Measurements from ENCODE around the gene CD9.
"Not testable (repeated sequence)": the region's sequence is repeated elsewhere in the genome, so short reads cannot be mapped to it uniquely, and the experiment has no call there.

Gene CD9

DNA sequence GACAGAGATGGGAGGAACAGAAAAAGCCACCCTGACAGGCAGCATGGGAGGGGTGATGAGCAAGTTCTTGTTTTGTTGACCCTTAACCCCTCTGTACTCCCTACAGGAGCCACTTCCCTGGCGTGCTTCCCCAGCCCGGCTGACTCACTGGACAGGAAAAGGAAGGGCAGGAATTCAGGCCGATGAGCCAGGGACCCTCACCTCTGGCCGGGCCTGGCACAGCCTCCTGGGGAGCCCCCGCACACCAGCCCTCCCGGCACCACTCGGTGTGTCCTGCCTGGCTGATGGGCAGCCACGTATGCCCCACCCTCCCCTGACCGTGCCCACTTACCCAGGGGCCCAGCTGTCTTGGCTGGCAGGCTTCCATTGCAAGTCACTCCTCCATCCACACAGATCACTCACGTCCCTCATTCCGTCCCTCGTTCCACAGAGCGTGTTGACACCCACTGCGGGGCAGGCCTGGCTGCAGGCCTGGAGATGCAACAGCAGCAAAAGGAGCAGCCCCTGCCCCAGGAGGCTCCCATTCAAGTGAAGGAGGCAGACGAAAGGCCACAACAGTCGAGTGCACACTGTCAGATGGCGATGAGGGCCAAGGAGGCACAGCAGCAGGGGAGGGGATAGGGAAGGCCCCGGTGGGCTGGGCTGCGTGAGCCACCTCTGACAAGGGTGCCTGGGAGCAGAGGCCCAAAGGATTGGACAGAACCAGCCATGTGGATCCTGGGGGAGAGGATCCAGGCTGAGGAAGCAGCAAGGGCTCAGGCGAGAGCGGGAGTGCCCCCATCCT is 19.7 kb upstream of the CD9 start:
- DNase-seq = peak; percentile 64

DNA sequence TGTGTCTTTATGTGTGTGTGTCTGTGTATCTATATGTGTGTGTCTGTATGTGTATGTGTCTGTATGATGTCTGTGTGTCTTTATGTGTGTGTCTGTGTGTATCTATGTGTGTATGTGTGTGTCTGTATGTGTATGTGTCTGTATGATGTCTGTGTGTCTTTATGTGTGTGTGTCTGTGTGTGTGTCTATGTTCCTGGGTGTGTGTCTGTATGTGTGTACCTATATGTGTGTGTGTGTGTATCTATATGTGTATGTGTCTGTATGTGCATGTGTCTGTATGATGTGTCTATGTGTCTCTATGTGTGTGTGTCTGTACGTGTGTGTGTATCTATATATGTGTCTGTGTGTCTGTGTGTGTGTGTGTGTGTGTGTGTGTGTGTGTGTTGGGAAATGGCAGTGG is 19.0 kb upstream of the CD9 start:
- DNase-seq = no peak

DNA sequence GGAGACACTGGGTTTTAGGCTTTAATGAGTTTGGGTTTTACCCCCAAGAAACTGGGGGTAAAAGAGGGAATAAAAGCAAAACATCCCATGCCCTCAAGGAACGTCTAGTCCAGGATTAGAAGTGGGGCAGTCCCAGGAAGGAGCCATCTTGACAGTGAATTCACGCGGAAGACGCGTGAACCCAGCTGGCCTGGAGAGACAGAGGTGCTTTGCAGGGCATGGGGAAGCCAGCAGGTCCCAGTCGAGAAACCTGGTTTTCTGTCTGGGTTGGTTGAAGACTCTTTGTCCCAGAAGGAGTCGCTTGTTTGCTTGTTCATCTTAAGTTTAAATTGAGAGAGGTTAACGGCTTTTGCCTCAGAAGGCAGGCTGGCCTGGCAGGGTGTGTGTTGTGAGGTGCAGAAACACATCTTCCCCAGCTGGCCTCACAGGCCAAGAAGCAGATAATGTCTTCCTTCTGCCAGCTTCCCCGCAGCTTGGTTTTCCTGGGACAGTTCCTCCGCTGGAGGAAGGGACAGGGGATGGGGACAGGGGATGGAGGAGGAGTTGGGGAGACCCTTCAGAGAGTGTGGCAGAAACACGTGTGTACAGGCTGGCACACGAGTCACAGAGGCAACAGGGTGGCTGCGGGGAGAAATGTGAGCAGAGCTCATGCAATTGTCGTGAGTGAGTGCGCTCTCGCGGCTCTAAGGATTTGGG is 18.5 kb upstream of the CD9 start:
- no peak for DNase-seq

DNA sequence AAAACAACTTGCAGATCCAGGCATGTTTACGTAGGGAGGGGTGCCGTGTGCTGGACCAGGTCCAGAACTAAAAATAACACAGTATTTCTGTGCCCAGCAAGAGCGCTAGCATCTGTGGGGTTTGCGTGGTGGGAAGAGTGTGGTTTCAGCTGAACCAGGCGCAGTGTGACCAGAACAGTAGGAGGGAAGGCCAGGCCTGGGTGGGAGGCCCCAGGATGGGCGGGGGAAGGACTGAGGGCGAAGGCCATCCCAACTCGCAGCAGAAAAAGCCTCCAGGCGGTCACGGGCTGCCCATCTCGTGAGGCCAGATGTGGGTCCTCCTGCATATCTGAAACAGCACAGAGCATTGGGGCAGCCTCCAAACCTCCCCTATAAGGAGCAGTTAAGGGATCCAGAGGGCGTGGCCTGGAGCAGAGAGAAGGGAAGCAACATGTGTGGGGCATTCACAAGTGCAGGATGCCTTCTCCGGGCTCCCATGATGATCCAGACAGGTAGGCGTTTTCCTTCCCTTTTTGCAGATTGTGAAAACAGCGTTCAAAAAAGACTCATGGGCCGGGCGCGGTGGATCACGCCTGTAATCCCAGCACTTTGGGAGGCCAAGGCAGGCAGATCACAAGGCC is 17.8 kb upstream of the CD9 start:
- peak; percentile 91 for DNase-seq

DNA sequence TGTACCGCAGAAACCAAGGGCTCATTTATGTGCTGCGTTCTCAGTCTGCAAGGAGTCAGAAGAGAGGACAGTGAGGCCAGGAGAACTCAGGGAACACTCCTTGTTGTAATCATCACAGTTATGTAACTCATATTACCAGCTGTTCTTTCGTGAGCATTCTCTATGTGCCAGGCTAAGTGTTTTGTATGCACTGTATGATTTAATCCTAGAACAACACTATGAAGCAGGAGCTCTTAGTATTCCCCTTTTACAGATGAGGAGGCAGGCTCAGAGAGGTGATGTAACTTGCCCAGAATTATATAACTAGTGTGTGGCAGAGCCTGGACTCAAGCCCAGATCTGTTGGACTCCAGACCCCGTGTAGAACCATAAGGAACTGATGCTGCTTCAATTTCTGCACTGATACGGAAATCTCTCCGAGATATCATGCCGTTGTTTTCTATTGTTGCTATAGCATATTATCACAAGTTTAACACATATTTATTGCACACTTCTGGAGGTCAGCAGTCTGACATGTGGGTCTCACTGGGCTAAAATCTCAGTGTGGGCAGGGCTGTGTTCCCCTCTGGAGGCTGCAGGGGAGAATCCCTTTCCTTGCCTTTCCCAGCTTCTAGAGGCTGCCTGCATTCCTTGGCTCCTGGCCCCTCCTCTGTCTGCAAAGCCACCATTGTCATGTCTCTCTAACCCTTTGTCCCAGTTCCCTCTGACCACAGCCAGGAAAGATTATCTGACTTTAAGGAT is 16.3 kb upstream of the CD9 start:
- DNase-seq = peak; percentile 44

DNA sequence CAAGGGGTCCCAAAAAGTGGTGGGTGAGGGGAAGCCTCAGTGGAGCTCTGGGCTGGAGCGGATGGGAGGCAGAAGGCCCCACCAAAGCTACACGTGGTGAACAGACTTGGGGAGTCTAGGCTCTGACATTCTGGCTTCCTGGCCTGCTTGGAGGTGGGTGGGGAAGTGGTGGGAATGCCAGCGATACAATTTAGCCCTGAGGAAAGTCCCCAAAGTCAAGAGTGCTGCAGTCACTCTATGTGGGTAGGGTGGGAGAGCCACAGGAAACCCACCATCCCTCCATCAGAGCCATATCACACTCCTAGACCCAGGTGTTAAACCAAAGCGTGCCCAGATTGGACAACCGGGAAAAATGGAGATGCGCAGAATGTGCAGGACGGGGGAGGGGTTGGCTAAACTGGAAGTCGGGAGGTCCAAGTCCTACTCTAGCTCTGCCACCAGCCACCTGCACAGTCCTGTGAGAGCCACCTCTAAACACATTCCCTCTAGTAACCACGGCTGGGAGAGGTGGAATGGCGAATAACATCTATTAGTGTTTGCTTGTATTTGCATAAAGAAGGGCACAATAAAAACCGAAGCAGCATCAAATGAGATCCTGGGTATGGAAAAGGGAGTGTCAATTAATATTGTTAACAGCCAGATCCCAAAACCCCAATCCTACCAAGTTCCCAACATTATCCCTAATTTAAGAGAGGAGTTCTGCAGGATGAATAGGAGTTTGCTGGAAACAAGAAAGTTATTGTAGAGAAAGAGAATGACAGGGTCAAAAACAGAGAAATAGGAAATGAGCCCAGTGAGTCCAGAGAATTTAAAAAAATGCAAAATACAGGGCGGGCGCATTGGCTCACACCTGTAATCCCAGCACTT is 14.0 kb upstream of the CD9 start:
- DNase-seq = no peak

DNA sequence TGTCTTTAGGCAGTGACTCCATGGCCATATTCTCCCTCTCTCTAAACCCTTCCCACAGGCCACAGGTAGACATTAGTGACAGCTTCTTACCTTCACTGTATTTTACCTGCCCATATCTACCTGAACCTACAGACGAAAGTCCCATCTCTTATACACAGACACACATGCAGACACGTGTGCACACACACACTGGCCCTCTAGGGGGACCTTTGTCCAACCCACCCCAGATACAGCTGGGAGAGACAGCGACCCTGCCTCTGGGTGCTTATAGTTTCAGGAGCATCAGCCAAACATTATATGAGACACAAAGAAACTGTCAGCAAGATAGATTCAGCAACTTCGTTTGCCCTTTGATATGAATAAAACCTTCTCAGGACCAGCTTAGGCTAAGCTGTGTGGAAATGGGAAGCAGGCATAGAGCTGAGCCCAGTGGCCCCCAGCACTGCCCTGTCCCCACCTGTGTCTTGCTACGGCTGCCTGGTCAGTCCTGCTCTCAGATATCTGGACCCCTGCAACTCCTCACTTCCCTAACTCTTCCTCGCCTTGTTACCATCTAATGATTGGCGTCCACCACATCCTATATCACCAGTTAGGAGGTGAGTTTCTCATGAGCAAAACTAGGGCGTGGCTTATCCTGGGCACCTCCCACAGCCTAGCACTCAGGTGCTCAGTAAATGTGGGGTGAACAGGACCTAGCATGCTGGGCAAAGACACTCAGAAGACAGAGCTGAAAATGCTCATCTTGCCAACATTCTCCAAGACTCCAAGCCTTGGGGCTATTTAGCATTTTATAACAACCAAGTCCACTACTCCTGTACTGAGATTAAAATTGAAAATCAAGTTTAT is 12.0 kb upstream of the CD9 start:
- no peak for DNase-seq

DNA sequence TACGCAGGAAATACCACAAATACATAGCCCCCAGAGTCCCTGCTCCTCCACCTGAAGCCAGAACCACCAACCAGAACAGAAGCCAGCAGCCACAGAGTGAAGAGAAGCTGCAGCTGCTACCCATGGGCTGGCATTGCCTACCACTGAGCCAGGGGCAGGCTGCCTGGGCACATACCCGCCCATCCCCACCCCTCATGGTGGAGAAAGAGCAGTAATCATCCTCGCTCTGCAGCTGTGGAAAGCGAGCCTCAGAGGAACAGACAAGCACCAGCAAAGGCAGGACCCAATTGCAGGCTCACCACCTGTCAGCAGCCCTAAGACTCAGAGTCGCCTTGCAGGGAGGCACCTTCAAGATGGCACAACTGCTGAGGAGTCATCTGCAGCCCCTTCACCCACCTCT is 11.2 kb upstream of the CD9 start:
- no peak for DNase-seq

DNA sequence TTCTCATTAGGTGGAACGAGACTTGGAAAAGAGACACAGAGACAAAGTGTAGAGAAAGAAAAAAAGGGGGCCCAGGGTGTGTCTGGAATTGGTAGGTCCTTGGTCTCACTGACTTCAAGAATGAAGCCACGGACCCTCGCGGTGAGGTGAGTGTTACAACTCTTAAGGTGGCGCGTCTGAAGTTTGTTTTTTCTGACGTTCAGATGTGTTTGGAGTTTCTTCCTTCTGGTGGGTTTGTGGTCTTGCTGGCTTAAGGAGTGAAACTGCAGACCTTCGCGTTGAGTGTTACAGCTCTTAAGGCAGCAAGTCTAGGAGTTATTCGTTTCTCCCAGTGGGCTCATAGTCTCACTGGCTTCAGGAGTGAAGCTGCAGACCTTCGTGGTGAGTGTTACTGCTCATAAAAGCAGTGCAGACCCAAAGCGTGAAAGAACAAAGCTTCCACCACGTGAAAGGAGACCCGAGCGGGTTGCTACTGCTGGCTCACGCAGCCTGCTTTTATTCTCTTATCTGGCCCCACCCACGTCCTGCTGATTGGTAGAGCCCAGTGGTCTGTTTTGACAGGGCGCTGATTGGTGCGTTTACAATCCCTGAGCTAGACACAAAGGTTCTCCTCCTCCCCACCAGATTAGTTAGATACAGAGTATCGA is 10.1 kb upstream of the CD9 start:
- not testable (repeated sequence) for DNase-seq

DNA sequence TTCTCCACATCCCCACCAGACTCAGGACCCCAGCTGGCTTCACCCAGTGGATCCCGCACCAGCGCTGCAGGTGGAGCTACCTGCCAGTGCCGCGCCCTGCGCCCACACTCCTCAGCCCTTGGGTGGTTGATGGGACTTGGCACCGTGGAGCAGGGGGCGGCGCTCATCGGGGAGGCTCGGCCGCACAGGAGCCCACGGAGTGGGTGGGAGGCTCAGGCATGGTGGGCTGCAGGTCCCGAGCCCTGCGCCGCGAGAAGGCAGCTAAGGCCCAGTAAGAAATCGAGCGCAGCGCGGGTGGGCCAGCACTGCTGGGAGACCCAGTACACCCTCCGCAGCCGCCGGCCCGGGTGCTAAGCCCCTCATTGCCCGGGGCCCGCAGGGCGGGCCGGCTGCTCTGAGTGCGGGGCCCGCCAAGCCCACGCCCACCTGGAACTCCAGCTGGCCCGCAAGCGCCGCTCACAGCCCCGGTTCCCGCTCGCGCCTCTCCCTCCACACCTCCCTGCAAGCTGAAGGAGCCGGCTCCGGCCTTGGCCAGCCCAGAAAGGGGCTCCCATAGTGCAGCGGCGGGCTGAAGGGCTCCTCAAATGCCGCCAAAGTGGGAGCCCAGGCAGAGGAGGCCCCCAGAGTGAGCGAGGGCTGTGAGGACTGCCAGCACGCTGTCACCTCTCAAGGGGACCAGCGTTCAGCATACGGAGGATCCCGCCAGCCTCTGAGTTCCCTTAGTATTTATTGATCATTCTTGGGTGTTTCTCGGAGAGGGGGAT is 9.3 kb upstream of the CD9 start:
- DNase-seq = not testable (repeated sequence)

DNA sequence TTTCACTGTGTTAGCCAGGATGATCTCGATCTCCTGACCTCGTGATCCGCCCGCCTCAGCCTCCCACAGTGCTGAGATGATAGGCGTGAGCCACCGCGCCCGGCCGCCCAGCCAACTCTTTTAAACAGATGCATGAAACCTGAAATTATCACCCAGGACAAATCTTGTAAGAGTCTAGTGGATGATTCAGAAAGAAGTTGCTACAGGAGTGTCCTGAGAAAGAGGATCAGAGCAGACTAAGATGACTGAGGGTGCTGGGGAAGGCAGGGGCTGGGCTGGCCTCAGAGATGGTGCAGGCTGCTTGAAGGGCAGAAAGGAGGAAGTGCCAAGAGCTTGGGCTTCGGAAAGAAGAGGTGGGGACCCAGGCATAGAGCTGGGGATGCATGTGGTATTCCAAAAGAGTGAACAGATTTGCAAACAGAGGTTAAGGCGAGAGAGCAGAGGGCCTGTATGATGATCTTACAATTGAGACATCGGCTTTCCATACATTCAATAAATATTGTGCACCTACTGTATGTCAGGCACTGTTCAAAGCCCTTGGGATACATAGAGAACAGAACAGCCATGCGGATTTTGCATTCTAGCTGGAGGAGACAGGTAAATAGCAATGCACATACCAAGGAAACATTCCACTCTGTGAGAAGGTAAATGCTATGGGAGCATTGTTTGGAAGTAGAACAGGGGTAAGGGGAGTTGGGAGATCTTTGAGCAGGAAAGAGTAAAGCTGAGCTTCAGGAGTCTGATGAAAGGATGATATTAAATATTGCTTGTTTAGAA is 7.4 kb upstream of the CD9 start:
- no peak for DNase-seq

DNA sequence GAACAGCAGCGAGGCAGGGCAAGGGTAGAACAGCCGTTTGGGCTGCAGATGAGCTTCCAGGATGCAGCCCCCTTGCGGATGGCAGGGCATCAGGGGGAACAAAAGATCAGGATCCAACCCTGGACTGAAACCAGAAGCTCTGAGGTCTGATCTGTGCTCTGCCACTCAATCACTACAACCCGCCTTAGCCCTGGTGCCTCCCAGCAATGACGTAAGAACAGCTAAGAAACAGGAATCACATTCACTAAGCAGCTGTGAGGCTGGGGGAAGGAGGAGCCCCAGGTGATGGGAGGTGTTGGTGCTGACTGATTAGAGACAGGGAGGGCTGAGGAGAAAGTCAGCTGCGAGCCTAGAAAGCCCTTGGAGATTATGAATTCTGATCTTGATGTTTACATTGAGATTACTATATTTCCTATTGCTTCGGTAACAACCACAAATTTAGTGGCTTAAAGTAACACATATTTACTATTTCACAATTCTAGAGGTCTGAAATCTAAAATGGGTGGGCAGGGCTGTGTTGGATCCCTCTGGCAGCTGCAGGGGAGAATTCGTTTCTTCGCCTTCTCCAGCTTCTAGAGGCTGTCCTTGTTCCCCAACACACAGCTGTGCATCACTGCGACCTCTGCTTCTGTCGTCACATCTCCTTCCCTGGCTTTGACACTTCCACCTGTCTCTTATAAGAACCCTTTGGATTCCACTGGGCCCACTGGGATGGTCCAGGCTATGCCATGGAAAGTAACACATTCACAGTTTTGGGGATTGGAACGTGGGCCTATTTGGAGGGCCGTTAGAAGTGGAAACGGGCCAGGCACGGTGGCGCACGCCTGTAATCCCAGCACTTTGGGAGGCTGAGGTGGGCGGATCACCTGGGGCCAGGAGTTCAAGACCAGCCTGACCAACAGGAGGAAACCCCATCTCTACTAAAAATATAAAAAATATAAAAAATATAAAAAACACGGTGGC is 6.1 kb upstream of the CD9 start:
- DNase-seq = no peak

DNA sequence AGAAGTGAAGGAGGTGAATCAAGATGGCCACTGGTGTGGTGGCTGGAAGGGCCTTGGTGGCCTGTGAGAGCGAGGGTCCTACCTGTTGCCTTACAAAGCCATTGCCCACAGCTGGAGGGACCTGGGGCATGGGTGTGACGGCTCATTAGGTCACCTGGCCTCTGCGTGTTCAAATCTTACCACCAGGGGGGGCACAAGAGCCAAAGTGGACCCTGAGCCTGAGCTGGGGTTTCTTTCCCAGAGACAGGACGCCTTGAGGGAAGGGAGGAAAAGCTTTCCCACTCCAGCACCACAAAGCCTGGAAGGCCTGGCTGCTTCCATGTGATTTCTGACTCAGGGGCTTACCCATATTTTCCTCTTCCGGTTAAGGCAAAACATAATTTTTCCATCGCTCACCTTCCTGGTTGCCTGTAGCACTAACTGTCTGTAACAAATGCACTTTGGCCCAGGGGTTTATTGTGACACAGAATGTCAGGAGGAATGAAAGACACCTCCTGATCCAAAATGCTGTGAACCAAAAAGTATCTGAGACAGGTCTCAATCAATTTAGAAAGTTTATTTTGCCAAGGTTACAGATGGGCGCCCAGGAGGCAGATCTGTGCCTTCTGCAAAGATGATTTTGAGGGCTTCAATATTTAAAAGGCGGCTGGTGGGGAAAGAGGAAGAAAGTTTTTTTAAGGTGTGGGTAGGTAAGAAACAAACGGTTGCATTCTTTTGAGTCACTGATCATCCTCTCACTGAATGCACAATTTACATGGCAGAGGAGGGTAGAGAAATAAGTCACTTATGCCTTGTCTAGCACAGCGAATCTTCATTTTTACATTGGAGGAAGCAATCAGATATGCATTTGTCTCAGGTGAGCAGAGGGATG is 4.3 kb upstream of the CD9 start:
- peak; percentile 85 for DNase-seq

DNA sequence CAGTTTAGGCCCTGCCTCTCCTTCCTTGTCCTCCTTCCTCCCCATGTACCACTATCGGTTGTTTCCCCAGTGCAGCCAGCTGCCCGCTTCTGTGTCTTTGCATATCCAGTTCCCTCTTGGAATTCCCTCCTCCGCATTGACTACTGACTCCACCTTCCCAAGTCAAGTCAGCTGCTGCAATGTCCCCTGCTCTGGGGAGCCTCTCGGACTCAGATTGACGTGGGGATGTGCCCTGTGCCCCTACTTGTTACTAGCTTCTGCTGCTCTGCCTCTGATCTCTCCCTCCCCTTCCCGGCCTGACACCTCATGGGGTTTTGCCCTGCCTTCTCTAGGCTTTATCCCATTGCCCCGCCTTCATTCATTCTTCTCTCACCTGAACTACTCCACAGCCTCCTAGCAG is 2.1 kb upstream of the CD9 start:
- no peak for DNase-seq

DNA sequence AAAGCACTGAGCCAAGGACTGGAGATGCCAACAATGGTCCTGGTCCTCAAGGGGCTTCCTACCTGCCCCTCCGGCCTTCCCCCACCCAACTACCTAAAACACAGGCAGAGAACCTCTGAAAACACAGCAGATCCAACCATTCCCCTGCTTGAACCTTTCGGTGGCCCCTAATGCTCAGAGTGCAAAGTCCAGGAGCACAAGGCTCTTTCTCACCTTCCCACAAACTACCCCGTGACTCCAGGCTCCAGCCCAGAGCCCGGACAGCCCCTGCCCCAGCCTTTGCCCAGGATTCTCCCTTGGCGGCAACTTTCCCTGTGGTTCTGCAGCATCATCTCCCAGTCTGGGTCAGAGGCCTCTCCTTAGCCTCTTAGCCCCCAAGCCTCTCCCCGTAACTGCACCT is 1.6 kb upstream of the CD9 start:
- DNase-seq = no peak

DNA sequence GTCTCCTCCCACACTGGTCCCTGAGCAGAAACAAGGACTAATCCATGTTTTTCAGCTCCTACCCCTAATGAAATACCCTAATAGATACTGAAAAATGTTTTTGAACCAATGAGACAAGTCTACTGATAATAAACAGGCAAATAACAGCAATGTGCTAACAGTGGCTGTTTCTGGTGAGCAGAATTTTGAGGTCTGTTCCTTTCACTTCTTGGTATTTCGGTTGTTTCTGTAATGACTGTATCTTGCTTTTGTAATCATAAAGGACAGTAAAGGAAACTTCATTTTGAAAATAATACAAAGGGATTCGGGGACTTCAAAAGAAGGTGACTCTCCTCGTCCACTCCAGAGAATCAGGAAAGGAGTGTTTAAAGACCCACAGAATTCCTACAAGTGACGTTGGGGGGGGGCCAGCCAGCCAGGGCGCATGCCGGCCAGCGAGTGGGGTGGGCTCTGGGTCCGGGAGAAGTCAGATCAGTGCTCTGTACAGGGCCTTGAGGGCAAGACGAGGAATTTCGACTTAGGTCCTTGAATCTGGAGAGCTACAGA is 1.1 kb upstream of the CD9 start:
- DNase-seq = no peak

All from fibroblast of skin of back (primary cell).